ENCODE results near the gene KLHL26.

Gene KLHL26

DNA sequence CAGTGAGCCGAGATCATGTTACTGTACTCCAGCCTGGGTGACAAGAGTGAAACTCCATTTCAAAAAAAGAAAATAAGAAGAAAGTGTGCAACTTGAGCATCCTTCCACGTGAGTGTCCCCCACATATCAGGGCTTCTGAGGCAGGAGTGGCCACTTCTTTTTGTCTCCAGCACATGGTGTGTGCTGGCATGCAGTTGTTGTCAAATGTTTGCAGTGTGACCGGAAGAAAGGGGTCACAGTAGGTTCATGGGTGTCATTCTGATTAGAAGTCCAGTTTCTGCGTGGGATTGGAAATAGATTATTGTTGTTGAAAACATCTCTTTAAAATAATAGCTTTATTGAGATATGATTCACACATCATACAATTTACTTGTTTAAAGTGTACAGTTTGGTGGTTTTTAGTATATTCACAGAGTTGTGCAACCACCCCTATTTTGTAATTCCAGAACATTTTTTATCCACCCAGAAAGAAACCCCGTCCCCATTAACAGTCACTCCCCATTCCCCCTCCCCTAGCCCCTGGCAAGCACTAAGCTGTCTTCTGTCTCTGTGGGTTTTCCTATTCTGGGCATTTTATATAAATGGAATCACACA, 48.9 kb downstream of the KLHL26 start:
- DNase-seq (ENCODE audit: low spot score): no peak

DNA sequence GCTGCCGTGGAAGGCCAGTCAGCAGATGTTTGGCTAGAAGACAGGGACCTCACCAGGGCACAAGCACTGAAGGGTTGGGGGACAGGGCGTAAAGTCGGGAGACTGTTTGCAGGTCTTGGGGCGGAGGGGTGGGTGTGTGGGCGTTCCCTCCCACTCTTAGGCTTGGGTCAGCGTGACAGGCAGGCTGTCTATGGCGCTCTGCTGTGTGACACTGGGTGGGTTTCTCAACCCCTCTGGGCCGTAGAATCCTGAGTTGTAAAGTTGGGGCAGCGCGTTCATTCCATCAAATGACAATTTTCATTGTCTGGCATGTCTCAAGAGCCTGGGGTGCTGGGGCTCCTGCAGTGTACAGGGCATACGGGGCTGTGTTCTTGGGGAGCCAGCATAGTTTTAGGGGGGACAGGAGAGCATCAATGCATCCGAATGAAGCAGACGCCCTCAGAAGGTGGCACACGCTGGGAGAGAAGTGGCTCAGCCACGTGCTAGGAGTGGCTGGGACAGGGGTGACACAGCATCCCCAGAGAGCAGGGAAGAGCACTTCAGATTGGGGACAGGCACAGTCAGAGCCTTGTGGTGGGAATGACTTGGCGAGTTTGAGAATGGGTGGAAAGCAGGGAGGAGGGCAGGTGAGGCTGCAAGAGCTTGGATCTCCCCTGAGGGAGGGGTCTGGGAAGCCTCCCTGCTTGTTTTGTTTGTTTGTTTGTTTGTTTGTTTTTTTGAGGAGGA, 51.1 kb downstream of the KLHL26 start:
- no peak for DNase-seq (ENCODE audit: low spot score)

DNA sequence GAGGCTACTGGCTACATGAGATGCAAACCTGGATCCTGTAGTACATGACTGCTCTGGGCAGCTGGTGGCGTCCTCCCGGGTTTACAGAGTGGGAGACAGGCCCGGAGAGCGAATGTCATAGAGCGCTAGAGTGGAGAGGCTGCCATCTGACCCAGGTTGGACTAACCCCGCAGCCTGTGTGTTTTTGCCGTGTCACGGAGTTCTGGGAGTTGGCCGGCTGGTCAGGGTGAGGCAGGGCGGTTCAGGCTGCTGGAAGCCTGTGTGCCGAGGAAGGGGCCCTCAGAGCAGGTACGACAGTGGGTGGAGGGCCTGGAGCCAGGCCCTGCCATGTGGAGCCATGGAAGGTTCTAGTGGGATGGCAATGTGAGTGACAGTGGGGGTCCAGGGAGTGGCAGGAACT, 59.2 kb downstream of the KLHL26 start:
- no peak for DNase-seq (ENCODE audit: low spot score)

DNA sequence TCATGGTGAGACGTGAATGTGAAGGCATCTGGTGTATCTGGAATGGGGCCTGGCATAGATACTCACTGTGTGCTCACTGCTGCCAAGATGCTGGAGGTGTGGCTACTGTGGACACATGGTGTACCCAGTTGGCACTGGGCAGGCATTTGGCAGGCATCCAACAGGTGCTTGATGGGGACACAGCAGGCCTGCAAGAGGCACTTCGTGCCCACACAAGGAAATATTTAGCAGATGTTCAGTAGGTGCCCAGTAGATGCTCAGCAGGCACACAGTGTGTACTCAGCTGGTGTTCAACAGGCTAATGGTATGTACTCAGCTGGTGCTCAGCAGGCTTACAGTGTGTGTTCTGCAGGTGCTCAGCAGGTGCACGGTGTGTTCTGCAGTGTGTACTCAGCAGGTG, 60.9 kb downstream of the KLHL26 start:
- no peak for DNase-seq (ENCODE audit: low spot score)

DNA sequence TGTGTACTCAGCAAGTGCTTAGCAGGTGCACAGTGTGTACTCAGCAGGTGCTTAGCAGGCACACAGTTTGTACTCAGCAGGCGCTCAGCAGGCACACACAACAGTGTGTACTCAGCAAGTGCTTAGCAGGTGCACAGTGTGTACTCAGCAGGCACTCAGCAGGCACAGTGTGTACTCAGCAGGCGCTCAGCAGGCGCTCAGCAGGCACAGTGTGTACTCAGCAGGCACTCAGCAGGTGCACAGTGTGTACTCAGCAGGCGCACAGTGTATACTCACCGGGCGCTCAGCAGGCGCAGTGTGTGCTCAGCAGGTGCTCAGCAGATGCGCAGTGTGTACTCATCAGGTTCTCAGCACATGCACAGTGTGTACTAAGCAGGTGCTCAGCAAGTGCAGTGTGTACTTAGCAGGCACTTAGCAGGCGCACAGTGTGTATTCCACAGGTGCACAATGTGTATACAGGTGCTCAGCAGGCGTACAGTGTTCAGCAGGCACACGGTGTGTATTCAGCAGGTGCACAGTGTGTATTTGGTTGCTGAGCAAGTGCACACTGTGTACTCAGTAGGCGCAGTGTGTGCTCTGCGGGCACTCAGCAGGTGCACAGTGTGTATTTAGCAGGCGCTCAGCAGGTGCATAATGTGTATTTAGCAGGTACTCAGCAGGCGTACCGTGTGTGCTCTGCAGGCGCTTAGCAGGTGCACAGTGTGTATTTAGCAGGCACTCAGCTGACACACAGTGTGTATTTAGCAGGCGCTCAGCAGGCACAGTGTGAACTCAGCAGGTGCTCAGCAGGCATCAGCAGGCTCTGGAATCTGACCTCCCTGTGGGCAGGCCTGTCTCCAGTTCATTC, 61.7 kb downstream of the KLHL26 start:
- peak; percentile 5 for DNase-seq (ENCODE audit: low spot score)

DNA sequence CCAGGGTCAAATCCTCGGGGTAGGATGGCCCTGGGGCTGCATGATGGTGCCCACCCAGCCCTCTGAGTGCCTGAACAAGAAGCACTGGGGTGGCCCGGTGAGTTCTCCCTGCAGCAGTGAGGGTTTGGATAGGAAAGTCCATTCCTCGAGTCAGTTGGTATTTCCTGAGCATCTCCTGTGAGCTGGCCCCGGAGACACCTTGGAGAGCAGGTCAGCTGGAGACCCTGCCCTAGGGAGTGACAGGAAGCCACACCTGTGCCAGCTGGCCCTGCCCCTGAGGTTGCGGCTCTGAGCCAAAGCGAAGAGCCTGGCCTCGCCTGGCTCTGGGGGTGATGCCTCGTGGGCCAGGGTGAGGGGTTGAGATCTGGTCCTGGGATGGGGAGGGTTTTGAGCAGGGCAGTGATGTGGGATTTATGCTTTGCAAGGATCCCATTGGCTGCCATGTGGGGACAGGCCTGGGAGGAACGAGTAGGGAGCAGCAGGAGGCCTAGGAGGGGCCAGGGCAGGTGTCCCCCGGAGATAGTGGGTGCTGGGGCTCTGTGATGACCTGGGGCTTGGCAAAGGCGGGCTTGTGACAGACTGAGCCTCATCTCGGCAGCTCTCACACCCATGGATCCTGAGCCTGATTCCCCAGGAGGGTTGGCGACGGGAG, 62.7 kb downstream of the KLHL26 start:
- DNase-seq (ENCODE audit: low spot score): no peak

DNA sequence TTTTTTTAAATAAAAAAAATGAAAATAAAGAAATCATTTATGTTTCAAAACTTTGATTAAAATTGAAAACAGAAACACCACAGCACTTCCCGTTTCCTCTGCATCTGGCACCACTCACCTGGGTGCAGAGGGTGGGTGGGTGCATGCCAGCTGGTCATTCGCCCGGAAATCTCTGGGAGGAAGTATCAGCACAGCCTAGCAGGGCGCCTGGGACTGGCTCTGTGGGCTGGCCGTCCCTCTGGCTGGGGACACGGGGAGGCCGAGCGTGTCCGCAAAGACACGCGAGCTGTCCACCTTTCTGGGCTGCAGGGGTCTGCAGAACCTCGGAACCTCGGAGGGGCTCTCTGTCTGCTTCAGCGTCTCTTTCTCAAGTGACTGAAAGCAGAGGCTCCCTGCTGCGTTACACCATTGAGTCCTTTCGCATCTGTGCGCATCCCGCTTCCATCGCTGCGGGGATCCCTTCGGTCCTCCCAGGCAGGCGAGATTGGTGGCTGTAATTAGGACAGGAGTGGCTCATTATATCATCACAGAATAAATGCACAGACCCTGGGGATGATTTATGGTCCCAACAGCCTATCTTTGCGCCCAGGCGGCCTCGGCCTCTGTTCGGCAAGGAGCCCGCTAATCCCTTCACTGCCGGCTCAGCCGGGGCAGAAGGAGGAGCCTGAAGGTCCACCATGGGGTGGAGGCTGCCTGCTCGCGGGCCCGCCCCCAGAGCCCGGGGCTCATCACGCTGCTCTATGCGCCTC, 63.8 kb downstream of the KLHL26 start:
- peak; percentile 78 for DNase-seq (ENCODE audit: low spot score)

DNA sequence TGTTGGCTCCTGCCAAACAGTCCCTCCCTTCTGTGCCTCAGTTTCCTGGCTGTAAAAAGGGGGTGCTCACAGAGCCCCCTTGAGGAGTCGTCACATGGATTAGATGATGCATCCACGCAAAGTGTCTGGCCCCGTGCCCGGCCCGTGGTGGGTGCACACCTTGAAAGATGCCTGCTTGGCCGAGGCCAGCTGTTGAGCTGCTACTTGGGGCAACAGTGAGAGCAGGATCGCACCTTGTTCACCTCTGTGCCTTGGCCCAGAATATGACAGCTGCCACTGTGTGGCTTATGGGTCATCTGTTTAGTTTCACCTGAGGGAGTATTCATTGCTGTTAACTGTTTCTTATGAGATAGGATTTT, 64.4 kb downstream of the KLHL26 start:
- no peak for DNase-seq (ENCODE audit: low spot score)

DNA sequence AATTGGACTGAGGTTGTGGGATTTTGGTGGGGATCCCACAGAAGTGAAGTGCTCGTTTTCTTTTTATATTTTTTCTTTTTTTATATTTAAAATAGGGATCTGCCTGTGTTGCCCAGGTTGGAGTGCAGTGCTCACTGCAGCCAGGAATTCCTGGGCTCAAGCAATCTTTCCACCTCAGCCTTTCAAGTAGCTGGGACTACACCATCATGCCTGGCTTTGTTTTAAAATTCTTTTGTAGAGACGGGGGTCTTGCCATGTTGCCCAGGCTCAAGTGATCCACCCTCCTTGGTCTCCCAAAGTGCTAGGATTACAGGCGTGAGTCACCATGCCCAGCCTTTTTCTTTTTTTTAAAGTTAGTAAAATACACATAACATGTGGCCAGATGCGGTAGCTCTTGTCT, 67.2 kb downstream of the KLHL26 start:
- DNase-seq (ENCODE audit: low spot score): no peak

DNA sequence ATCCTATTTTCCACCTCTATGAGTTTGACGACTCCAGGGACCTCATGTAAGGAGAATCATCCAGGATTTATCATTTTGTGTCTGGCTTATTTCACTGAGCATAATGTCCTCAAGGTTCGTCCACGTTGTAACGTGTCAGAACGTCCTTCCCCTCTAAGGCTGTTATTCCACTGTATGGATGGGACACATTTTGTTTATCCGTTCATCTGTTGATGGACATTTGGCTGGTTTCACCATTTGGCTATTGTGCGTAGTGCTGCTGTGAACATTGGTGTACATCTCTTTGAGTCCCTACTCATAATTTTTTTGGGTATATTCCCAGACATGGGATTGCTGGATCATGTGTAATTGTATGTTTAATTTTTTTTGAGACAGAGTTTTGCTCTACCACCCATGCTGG, 68.1 kb downstream of the KLHL26 start:
- no peak for DNase-seq (ENCODE audit: low spot score)

DNA sequence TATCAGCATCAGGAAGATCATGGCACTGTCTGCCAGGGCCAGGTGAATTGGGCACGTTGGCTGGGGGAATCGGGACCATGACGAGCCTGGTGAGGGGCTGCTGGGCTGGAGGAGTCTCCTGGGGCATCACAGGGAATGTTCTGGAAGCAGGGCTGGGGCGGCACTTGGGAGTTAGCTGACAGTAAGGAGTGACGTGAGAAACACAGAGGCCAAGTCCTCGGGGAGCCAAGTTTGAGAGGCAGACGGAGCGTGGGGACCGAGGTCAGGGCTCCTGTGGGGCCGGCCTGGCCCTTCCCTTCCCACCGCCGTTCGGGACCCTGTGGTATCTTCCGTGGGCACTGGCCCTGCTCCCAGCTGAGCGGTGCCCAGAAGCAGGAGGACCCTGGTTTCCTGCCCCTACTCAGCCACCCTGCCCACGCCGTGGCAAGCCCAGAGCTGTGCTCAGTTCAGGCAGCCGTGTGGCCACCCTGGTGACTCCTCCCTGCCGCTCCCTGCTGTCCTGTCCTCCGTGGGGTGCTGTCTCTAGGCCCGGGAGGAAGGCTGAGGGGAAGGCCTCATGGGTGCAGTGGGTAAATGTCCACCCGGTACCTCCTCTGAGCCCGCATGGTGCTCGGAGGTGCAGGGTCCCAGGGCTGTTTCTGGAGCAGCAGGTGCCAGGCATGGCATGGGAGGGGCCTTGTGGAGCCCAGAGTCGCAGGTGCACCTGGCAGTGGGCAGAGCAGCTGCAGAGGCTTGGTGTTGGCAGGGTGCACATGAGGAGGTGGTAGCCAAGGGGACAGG, 71.8 kb downstream of the KLHL26 start:
- DNase-seq (ENCODE audit: low spot score): no peak

DNA sequence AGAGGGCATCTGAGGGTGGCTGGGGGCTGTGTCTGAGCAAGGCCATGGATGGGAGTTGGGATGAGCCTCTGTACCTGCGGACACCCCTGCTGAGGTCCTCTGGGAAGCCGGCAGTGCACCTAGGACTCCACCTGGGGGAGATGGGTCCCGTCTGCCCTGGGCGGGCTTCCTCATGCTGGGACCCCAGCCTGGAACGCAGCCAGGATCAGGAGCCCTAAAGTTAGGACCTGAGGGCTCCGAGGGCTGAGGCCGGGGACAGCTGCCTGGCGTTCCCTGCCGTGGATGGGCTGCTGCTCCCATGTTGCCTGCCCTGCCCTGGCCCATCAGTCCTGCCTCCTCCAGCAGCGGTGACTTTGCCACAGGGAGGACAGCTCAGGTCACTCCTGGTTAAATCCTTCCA, 72.7 kb downstream of the KLHL26 start:
- no peak for DNase-seq (ENCODE audit: low spot score)

DNA sequence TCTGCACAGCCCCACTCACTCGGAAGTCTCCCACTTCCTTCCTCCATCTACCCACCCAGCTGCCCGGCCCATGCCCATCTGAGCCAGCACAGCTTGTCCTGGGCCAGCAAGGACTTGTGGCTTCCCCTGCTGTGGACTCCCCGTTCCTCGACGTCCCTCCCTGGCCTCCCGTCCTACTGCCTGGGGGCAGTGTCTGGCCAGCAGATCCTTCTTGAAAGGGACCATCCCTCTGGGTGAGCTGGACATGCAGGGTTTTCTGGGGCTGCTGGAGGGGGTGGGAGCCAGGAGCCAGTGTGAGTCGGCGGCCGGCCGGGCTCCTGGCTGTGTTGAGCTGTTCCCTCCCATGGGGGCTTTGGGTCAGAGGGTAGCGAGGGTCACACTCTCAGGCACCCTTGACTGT, 73.4 kb downstream of the KLHL26 start:
- no peak for DNase-seq (ENCODE audit: low spot score)

DNA sequence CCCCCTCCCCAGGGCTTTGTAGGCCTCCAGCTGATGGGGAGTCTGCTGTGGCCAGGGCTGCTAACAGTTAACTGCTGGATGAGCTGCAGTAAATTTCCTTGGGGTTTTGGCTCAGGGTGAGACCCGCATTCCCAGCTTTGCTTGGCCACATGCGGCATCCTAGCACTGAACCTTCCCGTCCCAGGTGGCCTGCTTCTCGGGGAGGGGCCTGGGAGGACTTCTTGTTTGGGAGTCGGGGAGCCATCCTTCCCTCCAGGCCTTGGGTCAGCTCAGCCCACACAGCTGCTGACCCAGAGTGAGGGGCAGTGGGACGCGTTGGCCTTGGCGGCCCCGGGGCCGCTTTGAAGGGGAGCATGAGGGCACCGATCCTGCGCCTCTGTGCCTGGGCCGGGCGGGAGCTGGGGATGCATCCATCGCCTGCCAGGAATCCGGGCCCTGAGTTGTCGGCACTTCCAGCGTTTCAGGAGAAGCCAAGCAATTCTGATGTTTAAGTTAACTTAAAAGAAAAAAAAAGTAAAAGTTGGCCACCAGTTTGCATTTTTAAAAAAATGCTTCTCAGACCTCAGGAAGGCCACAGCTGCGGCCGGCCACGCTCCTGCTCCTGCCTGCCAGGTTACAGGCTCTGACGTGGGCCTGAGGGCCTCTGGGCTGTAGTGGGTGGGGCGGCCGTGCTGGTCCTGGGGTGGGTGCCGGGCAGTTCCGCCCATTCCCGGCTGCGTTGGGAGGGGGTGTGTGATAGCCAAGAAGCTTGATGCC, 74.3 kb downstream of the KLHL26 start:
- DNase-seq (ENCODE audit: low spot score): no peak

DNA sequence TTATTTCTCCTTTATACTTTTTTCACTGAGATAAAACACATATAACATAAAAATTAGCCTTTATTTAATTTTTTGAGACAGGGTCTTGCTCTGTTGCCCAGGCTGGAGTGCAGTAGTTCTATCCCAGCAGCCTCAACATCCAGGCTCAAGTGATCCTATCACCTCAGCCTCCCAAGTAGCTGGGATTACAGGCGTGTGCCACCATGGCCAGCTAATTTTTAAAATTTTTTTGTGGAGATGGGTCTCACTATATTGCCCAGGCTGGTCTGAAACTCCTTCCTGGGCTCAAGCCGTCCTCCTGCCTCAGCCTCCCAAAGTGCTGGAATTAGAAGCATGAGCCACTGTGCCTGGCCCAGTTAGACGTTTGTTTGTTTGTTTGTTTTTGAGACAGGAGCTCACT, 75.1 kb downstream of the KLHL26 start:
- no peak for DNase-seq (ENCODE audit: low spot score)

DNA sequence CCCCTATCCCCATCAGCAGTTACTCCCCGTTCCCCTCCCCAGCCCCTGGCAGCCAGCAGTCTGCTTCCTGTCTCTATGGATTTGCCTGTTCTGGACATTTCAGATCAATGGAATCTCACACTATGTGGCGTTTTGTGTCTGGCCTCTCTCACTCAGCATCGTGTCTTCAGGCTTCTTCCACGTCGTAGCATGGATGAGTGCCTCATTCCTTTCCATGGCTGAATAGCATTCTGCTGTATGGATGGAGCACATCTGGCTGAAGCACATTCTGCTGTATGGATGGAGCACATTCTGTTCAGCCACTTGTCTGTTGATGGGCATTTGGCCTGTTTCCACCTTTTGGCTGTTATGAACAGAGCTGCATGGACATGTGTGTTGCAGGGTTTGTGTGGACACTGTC, 76.2 kb downstream of the KLHL26 start:
- no peak for DNase-seq (ENCODE audit: low spot score)

DNA sequence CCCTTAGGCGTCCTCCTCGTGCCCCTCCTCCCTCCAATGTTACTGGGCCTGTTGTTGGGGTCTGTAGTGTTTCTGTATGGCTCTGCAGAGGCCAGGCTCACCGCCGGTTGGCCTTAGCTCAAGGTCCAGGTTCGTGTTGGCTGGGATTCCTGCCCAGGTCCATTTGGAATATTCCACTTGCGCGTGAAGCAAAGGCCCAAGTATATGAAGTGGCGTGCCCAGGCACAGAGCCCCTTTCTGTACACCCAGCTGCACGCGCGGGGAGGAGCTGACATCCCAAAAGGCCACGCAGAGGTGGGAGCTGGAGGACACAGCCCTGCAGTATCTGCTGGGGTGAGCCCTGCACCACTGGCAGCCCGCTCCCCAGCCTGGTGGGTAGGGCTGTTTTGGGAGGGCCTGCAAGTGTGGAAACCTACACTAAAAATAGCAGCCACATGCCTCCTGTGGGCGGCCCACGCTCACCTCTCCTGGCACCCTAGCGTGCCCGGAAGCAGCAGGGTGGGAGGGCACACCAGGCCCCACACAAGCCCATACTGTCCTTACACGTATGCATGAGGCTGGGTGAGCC, 76.8 kb downstream of the KLHL26 start:
- no peak for DNase-seq (ENCODE audit: low spot score)

DNA sequence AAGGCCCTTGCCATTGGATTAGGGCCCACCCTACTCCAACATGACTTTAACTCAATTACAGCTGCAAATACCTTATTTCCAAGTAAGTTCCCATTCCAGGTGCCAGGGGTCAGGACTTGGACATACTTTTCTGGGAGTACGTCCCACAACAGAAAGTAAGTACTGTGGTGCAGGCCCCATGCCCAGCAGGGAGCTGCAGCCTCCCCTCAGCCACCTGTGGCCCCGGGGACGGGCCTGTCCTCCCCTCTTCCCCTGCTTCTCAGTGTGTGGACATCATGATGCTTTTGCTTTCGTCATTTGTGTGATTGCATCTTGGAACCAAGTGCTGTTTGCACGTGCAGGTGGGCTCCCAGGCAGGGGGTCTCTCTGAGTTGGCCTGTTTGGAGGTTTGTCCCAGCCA, 78.6 kb downstream of the KLHL26 start:
- no peak for DNase-seq (ENCODE audit: low spot score)

DNA sequence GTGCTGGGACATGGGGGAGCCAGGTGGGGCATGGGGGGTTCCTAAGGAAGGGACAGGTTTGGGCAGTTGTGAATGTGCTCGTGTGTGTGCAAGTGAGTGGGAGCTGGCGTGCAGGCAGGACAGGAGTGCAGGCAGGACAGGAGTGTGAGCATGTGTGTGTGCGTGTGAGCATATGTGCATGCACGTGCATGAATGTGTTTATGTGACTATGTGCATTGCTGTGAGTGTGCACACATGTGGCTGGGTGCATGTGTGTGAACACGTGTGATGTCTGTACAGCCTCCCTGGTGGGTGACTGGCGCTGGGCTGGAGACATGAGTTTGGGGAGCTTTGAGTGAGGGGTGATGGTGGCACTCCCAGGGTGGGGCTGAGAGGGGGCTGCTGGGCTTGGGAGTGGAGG, 80.0 kb downstream of the KLHL26 start:
- DNase-seq (ENCODE audit: low spot score): no peak

DNA sequence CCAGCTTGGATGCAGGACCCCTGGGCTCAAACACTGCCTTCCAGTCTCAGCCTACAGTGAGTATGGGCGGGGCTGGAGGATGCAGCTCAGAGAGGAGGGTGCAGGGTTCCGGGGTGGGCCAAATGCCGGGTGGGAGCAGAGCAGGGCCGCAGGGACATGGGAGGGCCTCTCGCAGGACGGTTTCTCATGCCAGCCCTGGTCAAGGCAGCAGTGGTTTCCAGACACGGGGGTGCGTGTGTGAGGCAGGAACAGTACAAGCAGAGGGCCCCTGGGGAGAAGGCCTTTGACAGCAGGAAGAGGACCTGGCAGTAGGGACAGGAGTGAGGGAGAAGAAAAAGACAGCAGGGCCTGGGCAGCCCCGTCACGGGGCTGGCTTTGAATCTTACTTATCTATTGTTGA, 80.8 kb downstream of the KLHL26 start:
- no peak for DNase-seq (ENCODE audit: low spot score)

Measured in kidney tubule cell (primary cell).